HG03565 (cell line): Measurements from ENCODE around the gene HFE.
A peak's percentile ranks its signal among the peaks of the same experiment; 100 is the strongest.
"Not testable (repeated sequence)": the region's sequence is repeated elsewhere in the genome, so short reads cannot be mapped to it uniquely, and the experiment has no call there.

Experiments used
- ATAC-seq: cut with Tn5 transposase; IDR thresholded peaks from one replicate; pipeline ENCODE4 v1.9.1; 2021; ENCODE audit warnings: mild to moderate bottlenecking, moderate library complexity; ENCODE audit not compliant: unreplicated experiment

HFE gene

GRCh38 chr6:26087284-26088115 is at the start of gene HFE:
HFE (plus strand) TSS chr6:26087429; CDS start chr6:26087441, 12 bp downstream.
- ATAC-seq = no peak

GRCh38 chr6:26041946-26042345 is 45.3 kb upstream of the HFE start:
- ATAC-seq = no peak

GRCh38 chr6:26043384-26044139 is 43.7 kb upstream of the HFE start:
- ATAC-seq = peak; percentile 70

GRCh38 chr6:26044140-26045064 is 42.8 kb upstream of the HFE start:
- ATAC-seq = peak; percentile 3

GRCh38 chr6:26045065-26045927 is 41.9 kb upstream of the HFE start:
- peak; percentile 41 for ATAC-seq

- ATAC-seq = no peak
Observed at GRCh38 chr6:26045928-26046368, 41.3 kb upstream of the HFE start.

DNA sequence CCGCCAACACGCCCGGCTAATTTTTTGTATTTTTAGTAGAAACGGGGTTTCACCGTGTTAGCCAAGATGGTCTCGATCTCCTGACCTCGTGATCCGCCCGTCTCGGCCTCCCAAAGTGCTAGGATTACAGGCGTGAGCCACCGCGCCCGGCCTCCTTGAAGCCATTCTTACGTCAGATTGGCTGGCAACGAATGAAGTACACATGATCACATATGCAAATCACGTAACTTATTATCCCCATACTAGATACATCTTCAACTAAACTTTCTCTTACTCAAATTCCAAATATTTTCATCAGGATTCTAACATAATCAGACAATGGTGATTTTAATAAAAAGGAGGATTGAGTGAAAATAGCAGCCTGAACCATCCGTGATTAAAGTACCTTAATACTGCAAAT is 39.9 kb upstream of the HFE start:
- ATAC-seq = not testable (repeated sequence)

- ATAC-seq = no peak
Observed at GRCh38 chr6:26048590-26048989, 38.6 kb upstream of the HFE start.

DNA sequence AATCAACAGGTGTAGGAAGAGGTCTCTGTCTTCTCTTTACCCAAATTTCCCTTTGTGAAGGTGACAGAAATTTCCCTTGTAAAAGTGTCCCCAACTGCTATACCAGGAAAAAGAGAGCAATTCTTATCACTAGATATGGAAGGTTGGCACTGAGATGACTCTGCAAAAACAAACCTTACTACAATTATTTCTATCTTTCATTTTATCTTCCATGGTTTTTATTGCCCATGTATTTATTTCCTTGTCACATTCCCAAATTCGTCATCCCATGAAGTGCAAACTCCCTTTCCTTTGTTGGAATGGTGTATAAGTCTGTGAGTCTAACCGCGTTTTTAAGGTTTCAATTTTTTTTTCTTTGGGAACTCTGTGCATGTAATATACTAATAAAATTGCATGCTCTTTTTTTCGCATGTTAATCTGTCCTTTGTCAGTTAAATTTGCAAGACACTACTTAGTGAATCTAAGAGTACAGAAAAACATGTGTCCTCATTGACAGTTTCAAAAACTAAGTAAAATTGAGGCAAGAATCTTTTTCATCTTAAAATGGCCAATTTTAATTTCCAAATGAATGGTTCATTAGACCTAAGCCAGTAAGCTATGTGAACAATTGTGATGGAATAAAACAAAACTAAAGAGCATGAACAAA is 35.4 kb upstream of the HFE start:
- no peak for ATAC-seq

GRCh38 chr6:26052762-26053250 is 34.4 kb upstream of the HFE start:
- not testable (repeated sequence) for ATAC-seq

DNA sequence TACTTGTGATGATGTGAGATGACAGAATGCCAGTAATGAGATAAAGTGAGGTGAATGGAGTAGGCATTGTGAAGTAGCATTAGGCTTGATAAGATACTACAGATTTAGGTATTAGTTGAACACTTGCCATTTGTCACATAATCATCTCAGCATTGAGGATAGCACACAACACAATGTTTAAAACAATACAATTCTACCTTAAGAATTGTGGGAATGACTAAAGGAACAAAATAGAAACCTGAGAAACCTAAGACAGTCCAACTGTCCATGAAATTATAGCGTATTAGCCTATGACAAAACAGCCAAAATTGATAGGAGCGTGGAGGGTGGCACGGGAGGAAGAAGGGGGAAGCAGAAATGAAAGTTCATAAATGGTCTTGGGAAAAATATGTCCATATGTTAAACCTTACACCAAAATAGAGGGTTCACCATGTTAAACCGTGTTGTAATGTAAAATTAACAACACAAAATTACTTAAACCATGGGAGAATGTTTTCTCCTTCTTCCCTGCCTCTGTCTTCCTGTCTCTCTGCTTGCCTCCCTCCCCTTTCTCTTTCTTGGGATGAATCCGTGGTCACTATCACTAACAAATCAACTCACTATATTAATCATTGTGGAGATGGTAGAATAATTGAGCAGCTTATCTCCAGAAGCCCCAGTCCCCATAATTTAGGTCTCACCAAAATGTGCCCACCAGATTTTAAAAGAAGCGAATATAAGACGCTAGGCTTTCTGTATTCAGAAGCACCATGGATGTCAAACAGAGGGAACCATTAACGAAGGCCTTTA is 33.0 kb upstream of the HFE start:
- peak; percentile 6 for ATAC-seq

DNA sequence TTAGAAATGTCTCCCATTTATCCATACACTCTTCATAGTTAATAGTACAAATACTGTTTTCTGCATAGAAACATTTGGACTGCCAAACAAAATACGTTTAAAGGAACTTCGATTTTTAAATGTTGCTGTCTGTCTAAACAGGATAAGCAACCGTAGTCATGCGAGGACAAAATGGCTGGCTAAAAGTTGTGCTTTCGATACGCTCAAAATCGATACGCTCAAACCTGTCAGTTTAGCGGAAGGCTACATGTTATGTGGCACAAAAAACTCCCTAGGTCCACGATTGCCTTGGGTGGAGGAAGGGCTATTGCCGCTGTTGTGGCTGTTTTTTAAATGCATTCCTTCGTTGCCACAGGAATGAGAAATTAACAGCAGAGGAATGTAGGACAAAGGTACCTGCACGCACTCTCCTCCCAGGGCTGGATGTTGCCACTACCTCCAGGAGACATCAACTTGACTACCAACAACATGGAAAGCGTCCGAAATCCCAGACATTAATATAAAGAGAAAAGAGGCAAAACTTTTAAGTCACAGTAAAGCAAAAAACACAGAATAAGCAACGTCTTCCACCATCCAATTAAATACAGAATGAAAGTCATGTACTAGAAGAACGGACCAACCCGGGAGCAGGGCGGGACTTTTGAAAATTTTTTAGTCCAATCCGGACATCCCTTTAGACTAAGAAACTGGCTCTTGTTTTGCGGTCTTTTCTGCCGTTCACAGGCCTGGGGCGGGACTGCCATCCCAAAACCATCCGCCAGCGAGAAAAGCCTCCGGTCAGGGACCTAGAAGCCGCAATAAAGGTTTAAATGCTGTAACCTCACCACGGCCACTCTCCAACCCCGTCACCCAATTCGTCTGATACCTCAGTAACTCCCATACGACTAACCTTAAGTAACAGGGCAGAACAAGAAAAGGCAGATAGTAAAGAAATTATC is 32.2 kb upstream of the HFE start:
- ATAC-seq = peak; percentile 39

DNA sequence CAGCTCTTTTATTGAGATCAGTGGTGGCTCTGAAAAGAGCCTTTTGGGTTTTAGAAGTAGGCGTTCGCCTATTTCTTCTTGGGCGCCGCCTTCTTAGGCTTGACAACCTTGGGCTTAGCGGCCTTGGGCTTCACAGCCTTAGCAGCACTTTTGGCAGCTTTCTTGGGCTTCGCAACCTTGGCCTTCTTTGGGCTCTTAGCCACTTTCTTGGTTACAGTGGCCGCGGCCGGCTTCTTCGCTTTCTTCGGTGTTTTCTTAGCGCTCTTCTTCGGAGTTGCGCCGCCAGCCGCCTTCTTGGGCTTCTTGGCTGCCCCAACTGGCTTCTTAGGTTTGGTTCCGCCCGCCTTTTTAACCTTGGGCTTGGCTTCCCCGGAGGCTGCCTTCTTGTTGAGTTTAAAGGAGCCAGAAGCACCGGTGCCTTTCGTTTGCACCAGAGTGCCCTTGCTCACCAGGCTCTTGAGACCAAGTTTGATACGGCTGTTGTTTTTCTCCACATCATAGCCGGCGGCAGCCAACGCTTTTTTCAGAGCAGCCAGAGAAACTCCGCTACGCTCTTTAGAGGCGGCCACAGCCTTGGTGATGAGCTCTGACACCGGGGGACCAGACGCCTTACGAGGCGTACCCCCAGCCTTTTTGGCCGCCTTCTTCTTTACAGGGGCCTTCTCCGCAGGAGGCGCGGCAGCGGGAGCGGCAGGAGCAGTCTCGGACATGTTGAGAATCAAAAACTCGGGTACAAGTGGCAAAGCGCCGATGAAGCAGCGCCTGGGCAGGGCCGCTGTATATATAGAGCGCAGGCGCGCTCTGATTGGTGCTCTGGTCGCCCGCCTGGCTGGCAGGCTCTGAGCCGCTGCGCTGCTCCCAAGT is 31.3 kb upstream of the HFE start:
- ATAC-seq = peak; percentile 54

GRCh38 chr6:26056583-26057350 is 30.5 kb upstream of the HFE start:
- ATAC-seq = no peak

DNA sequence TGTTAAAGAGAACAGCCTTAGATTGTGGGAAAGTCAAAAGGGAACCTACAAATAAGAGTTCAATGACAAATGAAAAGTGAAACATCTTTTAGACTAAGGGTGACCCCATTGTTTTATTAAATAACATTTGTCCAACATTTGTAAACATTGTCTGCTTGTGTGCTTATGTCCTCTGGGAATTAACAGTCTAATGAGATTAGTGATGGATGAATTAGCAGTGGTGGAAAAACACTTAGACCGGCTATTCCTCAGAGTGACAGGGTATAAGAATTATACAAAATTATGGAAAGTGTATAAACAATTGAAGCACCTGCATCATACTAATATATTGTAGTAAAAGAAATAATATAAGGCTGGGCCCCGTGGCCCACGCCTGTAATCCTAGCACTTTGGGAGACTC is 29.3 kb upstream of the HFE start:
- no peak for ATAC-seq
